ENCODE results near the gene TMEM178B.
"Not testable (repeated sequence)": the region's sequence is repeated elsewhere in the genome, so short reads cannot be mapped to it uniquely, and the experiment has no call there.

TMEM178B gene

DNA sequence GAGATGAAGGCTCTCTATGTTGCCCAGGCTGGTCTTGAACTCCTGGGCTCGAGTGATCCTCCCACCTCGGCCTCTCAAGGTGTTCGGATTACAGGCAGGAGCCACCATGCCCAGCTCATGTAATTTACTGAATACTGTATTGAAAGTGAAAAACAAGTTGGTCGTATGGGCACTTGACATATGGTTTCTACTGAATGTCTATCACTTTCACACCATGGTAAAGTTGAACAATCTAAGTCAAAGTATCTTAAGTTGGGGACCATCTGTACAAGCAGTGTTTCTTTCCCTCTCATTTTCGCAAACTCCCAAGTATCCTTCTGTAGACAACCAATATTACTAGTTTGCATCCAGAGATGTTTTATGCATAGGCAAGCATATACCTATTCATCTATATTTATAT lies 116.6 kb downstream of the TMEM178B start:
- DNase-seq: no peak

DNA sequence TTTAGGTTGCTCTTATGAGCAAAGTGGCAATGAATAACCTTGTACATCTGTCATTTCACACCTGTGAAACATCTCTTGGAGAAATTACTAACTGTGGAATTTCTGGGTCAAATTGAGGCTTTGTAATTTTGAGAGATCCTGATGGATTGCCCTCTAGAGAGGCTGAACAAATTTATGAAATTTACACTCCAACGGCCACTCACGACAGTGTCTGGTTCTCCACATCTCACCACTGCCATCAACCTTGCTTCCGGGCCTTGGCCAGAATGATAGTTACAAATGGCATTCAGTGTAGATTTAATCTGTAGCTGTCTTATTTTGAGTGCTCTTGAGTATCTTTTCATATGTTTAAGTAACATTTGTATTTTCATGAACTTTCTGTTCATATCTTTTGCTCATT lies 117.4 kb downstream of the TMEM178B start:
- no peak for DNase-seq

DNA sequence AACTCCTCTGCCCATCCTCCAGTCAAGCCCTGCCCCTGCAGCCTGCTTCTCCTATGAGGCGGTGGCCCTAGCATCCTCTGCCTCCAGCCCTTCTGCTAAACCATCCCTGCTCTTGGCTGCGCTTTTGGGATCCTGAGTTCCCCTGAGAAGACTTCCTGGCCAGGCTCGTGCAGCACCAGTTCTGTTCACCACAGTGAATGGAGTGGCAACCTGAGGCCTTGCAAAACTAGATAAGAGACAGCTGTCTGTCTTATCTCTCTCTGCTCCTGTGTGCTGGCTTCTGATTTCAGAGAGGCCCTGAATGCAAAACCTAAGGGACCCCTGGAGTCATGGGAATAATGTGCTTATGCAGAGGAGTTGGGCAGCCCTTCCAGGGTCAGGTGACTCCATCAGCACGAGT lies 119.2 kb downstream of the TMEM178B start:
- no peak for DNase-seq

DNA sequence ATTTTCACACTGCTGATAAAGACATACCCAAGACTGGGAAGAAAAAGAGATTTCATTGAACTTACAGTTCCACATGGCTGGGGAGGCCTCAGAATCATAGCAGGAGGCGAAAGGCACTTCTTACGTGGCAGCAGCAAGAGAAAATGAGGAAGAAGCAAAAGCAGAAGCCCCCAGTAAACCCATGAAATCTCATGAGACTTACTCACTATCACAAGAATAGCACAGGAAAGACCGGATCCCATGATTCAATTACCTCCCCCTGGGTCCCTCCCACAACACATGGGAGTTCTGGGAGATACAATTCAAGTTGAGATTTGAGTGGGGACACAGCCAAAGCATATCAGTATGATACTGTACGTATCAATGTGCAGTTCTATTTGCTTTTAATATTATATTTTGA lies 121.9 kb downstream of the TMEM178B start:
- not testable (repeated sequence) for DNase-seq

DNA sequence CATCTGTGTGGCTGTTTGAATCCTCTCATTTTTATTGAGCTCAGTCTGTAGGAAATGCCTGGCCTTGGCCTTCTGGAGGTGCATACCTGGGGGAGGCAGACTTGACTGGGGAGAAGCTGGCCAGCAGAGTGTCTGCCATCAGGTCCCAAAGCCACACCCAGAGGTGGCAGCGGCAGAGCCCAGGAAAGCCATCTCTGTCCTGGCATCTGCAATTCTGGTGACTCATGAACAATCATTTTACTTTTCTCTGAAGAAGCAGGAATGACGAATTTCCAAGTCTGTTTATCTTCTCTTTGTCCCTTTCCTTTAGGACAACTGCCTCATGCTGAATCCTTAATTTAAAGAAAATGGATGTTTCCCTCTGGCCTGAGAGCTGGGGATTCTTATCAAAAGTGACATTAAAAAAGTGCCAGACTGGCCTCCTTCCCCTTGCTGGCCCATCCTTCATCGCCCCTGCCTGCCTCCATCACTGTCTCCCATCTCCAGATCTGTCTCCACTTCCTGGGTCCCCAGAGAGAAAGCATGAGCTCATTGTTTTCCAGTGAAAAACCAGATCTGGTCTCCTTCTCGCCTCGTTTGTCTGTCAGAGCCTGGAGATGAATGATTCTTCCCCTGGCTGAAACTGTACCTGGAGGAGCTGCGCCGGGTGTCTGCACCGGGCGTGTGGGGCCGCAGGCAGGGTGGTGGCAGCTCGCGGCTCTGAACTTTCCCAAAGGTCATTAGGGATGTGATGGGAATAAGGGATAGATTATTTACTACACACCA lies 124.5 kb downstream of the TMEM178B start:
- no peak for DNase-seq

DNA sequence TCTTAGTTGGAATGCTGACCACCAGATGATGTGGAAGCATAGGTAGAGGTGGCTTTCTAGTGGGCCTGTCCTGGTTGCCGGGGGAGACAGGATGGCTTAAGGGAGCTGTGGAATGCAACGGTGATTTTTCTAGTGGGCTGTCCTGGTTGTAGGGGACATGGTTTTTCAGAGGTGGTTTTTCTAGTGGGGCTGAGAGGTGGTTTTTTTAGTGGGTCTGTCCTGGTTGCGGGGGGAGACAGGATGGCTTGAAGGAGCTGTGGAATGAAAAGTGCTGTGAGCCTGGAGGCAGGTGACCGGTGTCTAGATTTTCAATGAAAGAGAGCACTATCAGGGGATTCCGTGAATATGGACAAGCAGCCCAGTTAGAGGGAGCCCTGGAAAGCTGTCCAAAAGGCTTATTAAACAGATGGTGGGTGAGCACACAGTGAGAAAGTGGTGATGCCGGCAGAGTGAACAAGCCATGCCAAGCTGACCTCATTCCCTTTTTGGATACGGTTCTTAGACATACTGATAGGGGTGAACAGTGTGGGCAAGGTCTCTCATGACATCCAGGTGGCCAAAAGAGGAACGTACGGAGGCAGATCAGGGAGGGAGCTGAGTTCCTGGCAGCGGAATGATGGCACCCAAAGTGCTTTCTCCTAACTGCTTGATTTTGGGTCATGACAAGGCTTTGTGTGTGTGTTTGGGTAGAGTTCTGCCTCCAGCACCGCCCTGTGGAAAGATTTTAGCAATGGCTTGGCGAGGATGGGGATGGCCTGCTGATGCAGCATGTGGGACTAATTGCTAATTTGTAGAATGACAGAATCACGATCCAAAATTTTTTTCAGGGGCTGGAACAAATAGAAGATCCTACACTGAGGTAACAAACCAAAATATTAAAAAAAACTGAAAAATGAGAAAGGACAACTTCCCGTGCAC lies 126.6 kb downstream of the TMEM178B start:
- no peak for DNase-seq

DNA sequence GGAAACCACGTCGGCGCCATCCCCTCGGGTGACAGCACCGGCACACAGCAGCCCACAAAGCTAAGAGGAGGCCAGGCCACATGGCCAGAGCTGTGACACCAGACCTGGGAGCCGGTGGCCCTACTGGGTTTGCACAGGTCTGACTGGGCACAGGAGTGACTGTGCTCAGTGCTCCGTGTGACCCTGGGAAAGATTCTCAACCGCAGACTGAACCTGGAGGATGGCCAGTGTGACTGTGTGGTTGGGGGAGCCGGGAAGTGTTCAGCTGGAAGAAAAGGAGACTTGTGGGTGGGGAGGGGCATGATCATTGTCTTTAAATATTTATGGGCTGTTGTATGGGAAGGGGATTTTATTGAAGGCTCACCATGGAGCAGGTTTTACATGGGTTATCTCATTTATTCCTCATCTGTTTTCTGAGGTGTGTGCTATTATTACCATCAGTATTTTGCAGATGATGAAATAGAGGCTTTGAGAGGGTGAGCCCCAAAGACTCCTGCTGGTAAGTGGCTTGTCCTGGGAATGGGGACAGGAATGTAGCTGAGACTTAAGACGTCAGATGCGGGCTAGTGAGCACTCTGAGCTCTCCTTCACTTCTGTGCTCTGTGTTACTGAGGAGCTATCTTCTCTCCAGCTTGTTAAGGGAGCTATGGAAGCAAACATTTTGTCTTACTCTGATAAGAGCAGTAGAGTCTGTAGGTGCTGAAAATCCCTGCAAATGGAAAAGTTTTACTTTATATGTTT lies 127.5 kb downstream of the TMEM178B start:
- no peak for DNase-seq

DNA sequence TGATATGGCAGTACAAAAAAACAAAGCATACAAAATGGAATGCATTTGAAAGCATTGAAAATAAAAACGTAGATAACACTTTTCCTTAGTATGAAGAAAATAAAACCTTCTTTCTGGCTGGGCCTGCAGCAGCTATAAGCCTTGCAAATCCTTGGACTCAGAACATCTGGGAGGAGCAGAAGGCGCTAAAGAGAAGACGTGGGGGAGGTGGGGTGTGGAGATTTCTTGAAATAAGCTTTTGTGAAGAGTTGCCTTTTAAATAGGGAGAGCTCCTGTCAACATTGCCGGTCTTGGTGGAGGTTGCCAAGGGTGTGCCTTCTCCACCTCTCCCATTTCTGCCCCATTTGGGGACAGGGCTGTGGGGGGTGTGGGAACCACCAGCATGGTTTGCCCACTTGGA lies 128.7 kb downstream of the TMEM178B start:
- DNase-seq: no peak

DNA sequence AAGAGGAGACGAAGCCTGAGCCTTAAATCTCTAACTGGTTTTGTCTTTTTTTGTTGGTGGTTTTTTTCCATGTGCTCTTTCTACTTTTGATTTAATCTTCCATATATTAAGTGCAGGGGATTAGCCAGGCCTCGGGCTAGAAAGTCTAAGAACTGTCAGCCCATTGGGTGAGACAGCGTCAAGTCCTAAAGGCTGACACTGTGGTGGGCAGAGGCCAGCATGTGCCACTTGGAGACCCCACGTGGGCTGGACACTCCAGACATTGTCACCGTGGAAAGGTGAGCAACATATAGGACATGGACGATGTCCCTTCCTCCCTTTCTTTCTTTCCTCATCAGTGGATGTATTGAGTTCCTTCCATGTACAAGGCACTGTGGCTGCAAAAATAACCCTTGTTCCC lies 129.3 kb downstream of the TMEM178B start:
- DNase-seq: no peak

DNA sequence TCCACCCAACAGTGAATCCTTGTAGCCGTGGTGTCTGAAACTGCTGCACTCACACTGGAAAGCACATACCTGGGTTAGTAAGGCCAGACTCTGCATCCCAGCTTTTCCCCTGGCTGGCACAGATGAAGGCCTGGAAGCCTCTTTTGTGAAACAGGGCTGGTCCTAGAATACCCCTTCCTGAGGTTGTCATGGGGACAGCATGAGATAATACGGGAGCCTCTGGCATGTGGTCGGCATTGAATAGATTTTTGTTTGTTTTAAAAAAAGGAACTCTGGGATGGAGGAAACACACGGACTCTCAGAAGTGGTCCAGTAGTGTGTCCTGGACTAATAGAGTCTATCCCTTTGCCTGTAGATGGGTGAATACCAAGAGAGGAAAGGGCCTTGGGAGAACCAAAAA lies 129.7 kb downstream of the TMEM178B start:
- DNase-seq: no peak

DNA sequence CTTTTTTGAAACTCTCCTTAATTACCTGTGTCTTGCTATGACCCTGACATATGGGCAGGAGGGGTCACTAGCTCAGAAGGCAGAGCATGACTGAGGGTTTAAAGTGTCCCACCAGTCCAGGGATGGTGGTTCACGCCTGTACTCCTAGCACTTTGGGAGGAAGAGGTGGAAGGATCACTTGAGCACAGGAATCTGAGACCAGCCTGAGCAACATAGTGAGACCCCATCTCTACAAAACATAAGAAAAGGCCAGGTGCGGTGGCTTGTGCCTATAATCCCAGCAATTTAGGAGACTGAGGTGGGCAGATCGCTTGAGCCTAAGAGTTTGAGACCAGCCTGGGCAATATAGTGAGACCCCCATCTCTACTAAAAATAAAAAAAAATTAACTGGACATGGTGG lies 133.8 kb downstream of the TMEM178B start:
- DNase-seq: no peak

DNA sequence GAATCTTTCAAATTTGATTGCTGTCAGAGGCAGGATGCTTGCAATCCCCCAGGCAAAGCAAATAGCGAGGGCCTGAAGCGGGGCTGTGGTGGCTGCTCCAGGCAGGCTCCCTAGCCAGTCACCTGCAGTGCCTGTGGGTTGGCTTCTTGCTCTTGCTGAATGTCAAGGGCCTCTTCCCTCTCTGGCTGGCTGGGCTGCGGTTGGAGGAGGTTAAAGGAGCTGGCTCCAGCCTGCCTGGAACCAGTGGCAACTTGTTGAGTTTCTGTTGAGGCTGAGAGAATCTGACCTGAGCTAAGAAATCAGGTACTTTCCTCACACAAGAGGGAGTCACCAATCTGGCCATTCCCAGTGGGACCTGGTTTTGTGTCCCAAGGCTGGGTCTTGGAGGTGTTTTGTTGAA lies 134.7 kb downstream of the TMEM178B start:
- no peak for DNase-seq

GRCh38 chr7:141209454-141209853 lies 135.6 kb downstream of the TMEM178B start:
- DNase-seq: no peak

DNA sequence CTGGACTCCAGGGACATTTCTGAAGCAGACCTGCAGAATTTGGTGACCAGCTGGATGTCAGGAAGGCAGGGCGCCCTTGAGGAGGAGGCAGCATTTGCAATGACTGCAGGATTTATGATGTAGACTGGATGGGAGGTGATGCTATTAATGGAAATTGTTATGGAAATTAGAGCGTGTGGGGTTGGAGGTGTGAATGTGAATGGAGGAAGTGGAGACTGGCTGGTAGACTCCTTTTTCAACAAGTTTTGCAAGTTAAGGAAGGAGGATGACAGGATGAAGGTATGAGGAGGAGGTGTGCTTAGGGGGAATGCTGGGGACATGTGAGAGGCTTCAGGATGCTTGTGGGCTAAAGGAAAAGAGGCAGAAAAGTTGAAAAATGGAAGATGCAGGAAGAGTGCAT lies 137.0 kb downstream of the TMEM178B start:
- DNase-seq: no peak

GRCh38 chr7:141213226-141213625 lies 139.4 kb downstream of the TMEM178B start:
- DNase-seq: no peak

DNA sequence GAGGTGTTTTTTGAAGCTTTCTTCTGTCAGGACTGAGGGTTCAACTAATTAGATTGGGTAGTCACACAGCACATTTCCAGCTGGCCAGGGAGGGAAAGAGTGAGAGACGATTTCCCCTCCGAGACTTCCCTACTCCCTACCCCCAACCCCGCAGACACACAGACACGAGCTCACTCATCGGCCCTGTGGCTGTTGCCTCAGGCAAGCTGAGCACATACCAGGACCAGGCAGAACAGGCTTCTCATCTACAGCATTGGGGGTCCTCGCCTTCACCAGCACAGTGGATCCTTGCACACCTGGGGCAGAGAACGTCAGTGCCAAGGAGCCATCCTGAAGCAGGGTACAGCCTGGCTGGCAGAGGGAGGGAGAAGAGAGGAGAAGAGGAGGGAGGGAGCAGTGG lies 144.1 kb downstream of the TMEM178B start:
- no peak for DNase-seq

GRCh38 chr7:141218941-141219340 lies 145.1 kb downstream of the TMEM178B start:
- DNase-seq: no peak

DNA sequence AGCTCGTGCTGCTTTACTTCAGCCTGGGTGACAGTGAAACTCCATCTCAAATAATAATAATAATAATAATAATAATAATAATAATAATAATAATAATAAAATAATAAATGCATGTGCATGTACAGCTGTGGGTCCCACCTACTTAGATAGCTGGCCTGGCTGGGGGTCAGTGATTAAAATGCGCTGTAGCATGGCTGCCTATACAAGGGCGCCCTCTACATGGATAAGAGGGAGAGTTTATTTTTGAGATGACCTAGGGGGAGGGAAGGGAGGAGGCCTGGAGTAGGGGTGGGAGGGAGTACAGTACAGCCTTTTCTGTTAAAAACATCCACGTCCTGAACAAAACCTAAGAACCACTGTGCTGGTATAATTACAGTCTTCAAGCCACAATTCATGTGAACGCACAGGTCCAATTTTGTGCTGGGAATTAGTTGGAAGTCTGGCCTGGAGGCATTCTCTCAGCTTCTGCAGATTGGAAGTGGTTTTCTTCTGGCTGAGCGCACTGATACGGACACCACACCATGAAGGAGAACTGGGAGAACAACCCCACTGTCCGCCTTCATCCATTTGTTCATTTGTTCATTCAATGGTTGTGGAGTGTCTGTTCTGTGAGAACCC lies 146.5 kb downstream of the TMEM178B start:
- no peak for DNase-seq

DNA sequence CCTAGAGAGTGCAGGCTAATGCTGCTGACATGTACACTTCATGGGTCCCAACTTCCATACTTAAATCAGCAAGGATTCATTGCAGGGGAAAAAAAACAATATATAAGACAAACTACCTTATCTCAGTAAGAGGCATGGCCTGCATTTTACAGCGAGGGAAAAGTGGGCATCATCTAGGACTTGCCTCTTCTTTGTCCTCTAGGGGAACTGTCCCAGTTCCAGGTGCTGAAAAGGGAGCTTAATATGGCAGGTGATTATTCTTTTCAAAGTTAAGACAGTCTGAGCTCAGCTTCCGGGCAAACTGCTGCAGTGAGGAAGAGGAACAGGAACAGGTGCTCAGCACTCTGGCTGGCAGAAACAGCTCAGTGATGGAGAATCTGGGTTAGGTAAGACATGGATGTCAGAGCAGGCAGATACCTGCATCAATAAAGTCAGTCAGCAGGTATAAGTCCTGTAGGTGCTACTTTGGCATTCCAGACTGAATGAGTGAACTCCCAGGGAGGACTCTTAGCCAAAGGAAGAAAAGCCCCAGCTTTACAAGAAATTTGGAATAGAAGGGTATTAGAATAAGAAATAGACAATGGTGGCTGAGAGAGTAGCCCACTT lies 147.2 kb downstream of the TMEM178B start:
- no peak for DNase-seq

DNA sequence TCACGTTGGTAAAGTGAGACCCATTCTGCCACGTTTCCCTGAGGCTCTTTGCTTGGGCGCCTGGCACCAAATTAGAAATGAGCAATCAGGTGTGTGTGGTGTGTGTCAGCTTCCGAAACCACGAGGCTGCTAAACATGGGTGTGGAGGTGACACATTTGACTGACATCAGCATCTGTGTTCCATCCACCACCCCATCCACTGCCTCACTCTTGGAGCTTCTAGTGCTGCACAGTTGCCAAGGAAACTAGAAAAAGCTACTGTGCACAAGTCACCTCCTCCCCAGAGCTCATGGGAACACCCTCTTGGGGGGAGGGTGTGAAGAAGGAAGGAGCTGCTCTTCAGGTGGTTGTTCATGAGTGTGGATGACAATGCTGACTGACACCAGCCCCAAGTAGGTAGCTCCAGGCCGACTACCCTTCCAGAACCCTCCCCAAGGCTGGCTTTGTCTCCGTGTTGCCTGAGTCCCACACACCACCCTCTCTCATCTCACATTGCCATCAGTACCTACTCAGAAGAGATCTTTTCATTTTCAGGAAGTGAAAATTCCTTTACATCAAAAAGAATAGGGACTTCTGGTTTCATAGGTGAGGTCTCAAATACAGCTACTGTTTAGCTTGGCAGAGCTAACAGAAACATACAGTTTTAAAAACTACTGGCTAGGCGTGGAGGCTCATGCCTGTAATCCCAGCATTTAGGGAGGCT lies 152.2 kb downstream of the TMEM178B start:
- DNase-seq: no peak

GRCh38 chr7:141227454-141227853 lies 153.6 kb downstream of the TMEM178B start:
- no peak for DNase-seq

- DNase-seq: no peak
These were observed 154.6 kb downstream of the TMEM178B start for GRCh38 chr7:141228482-141228881.
